Measurements from ENCODE around the gene ABCF3.

The ABCF3 gene

GRCh38 chr3:184168363-184169120 lies 17.5 kb upstream of the ABCF3 start:
- DNase-seq, result no peak

GRCh38 chr3:184169896-184170875 lies 15.8 kb upstream of the ABCF3 start:
- DNase-seq, result no peak

GRCh38 chr3:184171562-184171961 lies 14.4 kb upstream of the ABCF3 start:
- no peak for DNase-seq

DNA sequence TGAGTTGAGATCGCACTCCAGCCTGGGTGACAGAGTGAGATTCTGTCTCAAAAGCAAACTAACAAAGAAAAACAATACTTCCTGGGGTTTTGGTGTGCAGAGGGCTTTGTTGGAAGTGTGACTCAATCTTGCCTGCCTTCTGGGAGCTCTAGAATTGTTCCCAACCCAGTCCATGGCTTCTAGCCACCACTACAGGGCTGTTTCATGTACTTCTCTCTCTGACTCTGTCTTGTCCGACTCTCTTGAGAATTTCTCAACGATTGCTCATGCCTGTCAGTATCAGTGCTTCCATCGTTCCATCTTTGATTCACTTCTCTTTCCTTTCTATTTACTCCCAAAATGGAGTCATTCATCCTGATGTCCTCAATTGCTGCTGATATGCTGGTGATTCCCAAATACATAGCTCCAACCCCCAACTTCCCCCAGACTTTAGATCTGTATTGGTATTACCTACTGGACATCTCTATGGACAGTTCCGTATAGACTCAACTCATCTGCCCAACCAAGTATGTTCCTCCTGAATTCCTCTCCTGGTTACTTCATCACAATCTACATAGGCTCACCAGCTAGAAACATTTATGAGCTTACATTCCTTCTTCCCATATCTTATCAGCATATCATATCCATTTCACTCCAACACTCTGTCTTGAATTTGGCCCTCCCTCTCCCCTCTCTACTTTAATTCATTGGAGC lies 13.2 kb upstream of the ABCF3 start:
- DNase-seq, result no peak

DNA sequence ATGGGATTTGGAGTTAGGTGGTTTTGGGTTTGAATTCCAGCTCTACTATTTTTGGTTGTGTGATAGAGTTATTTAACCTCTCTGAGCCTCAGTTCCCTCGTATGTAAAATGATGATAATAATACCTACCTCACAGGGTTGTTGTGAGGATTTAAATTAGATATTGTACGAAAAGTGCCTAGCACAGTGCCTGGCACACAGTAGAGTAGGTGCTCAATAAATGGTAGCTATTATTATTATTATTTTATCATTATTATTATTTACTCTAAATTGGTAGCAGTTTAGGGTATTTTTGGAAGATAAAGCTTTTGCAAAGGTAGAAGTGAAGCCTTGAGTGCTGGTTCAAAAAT lies 12.7 kb upstream of the ABCF3 start:
- no peak for DNase-seq

DNA sequence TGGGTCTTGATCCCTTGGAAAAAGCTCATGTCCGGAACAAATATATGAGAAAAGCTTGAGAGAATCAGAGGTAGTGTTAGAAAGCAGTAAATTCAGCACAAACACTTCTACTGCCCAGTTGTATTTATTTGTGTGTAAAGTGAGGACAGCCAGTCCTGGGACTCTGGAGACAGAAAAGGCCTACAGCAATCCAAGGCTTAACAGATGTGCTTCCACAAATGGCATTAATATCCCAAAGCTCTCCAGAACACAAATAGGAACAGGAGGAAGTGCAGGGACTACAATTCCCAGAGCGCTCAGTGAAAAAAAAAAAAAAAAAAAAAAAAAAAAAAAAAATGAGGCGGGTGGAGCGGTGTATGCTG lies 11.7 kb upstream of the ABCF3 start:
- no peak for DNase-seq

GRCh38 chr3:184174646-184175492 lies 11.1 kb upstream of the ABCF3 start, which contains the start of gene AP2M1:
Gene AP2M1, plus strand, starts transcription at chr3:184174855. Its CDS starts 2,139 bp downstream, at chr3:184176994.
- DNase-seq, result peak; percentile 99

GRCh38 chr3:184175506-184175905 lies 10.5 kb upstream of the ABCF3 start:
- DNase-seq, result no peak

GRCh38 chr3:184175981-184176376 lies 10.0 kb upstream of the ABCF3 start:
- no peak for DNase-seq

GRCh38 chr3:184176377-184177330 lies 9.3 kb upstream of the ABCF3 start:
- DNase-seq, result peak; percentile 76

GRCh38 chr3:184177331-184177731 lies 8.7 kb upstream of the ABCF3 start:
- DNase-seq, result no peak

GRCh38 chr3:184177767-184178306 lies 8.2 kb upstream of the ABCF3 start:
- no peak for DNase-seq

DNA sequence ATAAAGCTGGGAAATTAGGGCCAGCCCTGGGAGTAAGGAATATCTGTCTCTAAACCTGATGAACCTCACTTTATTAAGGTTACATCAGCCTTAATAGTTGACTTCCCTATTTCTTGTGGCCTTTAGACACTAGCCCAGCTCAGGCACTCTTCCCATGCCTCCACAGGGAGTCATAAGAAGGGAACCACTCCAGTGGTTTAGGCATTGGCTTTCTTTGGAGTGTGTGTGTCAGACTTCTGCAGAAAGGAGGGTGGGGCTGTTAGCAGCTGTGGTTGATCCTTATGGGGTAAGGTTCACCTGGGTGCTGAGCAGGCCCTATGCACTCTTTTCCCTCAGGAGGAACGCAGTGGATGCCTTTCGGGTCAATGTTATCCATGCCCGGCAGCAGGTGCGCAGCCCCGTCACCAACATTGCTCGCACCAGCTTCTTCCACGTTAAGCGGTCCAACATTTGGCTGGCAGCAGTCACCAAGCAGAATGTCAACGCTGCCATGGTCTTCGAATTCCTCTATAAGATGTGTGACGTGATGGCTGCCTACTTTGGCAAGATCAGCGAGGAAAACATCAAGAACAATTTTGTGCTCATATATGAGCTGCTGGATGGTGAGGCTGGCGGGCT lies 7.4 kb upstream of the ABCF3 start:
- DNase-seq, result no peak

GRCh38 chr3:184180165-184180564 lies 5.8 kb upstream of the ABCF3 start:
- DNase-seq, result no peak

DNA sequence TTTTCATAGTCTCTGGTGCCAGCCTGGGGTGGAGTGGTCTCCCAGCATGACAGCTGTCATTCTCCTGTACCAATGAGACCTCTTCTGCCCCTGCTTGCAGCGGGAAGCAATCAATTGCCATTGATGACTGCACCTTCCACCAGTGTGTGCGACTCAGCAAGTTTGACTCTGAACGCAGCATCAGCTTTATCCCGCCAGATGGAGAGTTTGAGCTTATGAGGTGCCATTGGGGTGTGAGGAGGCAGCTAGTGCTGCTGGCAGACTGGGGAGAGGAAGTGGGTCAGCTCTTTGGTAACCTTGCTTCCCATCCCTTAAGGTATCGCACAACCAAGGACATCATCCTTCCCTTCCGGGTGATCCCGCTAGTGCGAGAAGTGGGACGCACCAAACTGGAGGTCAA lies 4.4 kb upstream of the ABCF3 start:
- no peak for DNase-seq

- no peak for DNase-seq
Observed at GRCh38 chr3:184183679-184184078, 2.3 kb upstream of the ABCF3 start.

GRCh38 chr3:184184546-184185230 lies 1.3 kb upstream of the ABCF3 start:
- no peak for DNase-seq

GRCh38 chr3:184185461-184186183 lies 377 bp upstream of the ABCF3 start:
- DNase-seq, result peak; percentile 100

DNA sequence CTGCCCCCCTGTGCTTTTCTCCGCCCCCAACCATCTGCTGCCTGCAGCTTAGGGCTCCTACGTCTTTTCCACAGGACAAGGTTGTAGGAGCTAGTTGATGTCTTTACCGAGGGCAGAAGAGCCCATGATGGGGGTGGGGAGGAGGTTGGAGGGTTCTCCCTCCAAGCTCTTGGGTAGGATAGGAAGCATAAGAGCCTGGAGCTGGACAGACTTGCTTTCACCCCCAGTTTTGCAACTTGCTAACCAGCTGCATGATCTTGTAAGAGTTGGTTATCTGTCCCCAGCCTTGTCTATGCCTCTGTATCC lies 856 bp downstream of the ABCF3 start:
- no peak for DNase-seq

All from right hindlimb (tissue), 1 donor.